ENCODE measurements around the gene MPZL3.
"Not testable (repeated sequence)": the region's sequence is repeated elsewhere in the genome, so short reads cannot be mapped to it uniquely, and the experiment has no call there.

The MPZL3 gene

GRCh38 chr11:118212131-118212725 lies 39.9 kb downstream of the MPZL3 start:
- DNase-seq, result no peak

GRCh38 chr11:118211006-118211405 lies 41.2 kb downstream of the MPZL3 start:
- no peak for DNase-seq

- no peak for DNase-seq
Observed at GRCh38 chr11:118210323-118210722, 41.8 kb downstream of the MPZL3 start.

GRCh38 chr11:118209033-118209432 lies 43.1 kb downstream of the MPZL3 start:
- no peak for DNase-seq

- no peak for DNase-seq
Observed at GRCh38 chr11:118207079-118207478, 45.1 kb downstream of the MPZL3 start.

GRCh38 chr11:118206391-118207031 lies 45.7 kb downstream of the MPZL3 start:
- DNase-seq, result no peak

GRCh38 chr11:118205606-118206378 lies 46.4 kb downstream of the MPZL3 start:
- no peak for DNase-seq

GRCh38 chr11:118202599-118203422 lies 49.4 kb downstream of the MPZL3 start:
- DNase-seq, result peak in 1 of 2 experiments; percentile 39

- no peak for DNase-seq
Observed at GRCh38 chr11:118201966-118202365, 50.2 kb downstream of the MPZL3 start.

GRCh38 chr11:118200901-118201680 lies 51.1 kb downstream of the MPZL3 start:
- peak; percentile 19 to 68 for DNase-seq

GRCh38 chr11:118200497-118200896 lies 51.7 kb downstream of the MPZL3 start:
- no peak for DNase-seq

GRCh38 chr11:118199135-118199534 lies 53.0 kb downstream of the MPZL3 start:
- no peak for DNase-seq

GRCh38 chr11:118198370-118198769 lies 53.8 kb downstream of the MPZL3 start:
- peak; percentile 80 to 85 for DNase-seq

- no peak for DNase-seq
Observed at GRCh38 chr11:118194835-118195627, 57.1 kb downstream of the MPZL3 start.

GRCh38 chr11:118193910-118194566 lies 58.1 kb downstream of the MPZL3 start:
- DNase-seq, result no peak

- DNase-seq, result not testable (repeated sequence)
Observed at GRCh38 chr11:118192817-118193216, 59.3 kb downstream of the MPZL3 start.

- not testable (repeated sequence) for DNase-seq
Observed at GRCh38 chr11:118190942-118191506, 61.1 kb downstream of the MPZL3 start.

GRCh38 chr11:118186346-118187107 lies 65.6 kb downstream of the MPZL3 start:
- no peak for DNase-seq

- DNase-seq, result no peak
Observed at GRCh38 chr11:118184784-118185579, 67.2 kb downstream of the MPZL3 start.

Data from stimulated activated CD4-positive, alpha-beta T cell treated with anti-CD3 and anti-CD28 coated beads, Interleukin-4, amount 100 ng/mL, for 4 hours (primary cell).